GM06990 (cell line): ENCODE measurements around the gene GNB5.
A peak's percentile ranks its signal among the peaks of the same experiment; 100 is the strongest.

Experiments used
- DNase-seq: peaks from one replicate; pipeline ENCODE4 v3.0.0-alpha.2; 2011; ENCODE audit not compliant: insufficient read length; ENCODE audit errors: extremely low read depth
- H3K27me3 ChIP-seq: replicated peaks from 2 replicates; pipeline ENCODE4 v1.6.0; 2011; ENCODE audit warnings: low read length; ENCODE audit not compliant: control insufficient read depth, insufficient read depth
- H3K36me3 ChIP-seq: 2 replicates; pipeline ENCODE4 v1.5.1; 2011; ENCODE audit warnings: low read length; ENCODE audit not compliant: control insufficient read depth, insufficient read depth
- H3K4me3 ChIP-seq: replicated peaks from 2 replicates; pipeline ENCODE4 v1.5.1; 2011; ENCODE audit warnings: low read depth, mild to moderate bottlenecking, control low read depth, low read length
- TF ChIP-seq, protein P1 (sequence below): IDR thresholded peaks from 2 replicates; pipeline ENCODE4 v1.5.1; 2011; ENCODE audit warnings: low read length, control low read depth, mild to moderate bottlenecking, inconsistent platforms; ENCODE audit not compliant: insufficient read depth, poor library complexity, severe bottlenecking

GNB5 gene

DNA sequence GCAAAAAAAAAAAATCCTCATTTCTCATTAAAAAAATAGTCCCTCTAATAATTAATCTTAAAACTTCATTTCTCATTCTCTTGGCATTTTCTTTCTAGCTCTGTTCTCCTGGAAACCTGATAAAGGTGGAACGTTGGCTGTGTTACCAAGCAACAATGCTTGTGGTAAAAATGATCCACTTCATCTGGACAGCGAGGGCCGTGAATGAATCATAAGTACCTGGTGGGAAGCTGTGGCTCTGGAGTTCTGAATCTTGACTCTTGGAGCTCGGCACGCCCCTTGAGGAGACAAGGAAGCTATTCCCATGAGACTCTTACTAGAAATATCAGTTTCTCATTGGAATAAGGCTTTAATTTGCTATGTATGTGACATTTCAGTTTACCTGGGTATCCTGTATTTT lies 111.2 kb downstream of the GNB5 start:
- no peaks in the 10 kb centered on the region for H3K36me3 ChIP-seq
- H3K27me3 ChIP-seq = no peaks in the 10 kb centered on the region
- H3K4me3 ChIP-seq = no peak overlapping the region
- TF ChIP-seq, protein P1, sequence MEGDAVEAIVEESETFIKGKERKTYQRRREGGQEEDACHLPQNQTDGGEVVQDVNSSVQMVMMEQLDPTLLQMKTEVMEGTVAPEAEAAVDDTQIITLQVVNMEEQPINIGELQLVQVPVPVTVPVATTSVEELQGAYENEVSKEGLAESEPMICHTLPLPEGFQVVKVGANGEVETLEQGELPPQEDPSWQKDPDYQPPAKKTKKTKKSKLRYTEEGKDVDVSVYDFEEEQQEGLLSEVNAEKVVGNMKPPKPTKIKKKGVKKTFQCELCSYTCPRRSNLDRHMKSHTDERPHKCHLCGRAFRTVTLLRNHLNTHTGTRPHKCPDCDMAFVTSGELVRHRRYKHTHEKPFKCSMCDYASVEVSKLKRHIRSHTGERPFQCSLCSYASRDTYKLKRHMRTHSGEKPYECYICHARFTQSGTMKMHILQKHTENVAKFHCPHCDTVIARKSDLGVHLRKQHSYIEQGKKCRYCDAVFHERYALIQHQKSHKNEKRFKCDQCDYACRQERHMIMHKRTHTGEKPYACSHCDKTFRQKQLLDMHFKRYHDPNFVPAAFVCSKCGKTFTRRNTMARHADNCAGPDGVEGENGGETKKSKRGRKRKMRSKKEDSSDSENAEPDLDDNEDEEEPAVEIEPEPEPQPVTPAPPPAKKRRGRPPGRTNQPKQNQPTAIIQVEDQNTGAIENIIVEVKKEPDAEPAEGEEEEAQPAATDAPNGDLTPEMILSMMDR = no peak
- no peak for DNase-seq

DNA sequence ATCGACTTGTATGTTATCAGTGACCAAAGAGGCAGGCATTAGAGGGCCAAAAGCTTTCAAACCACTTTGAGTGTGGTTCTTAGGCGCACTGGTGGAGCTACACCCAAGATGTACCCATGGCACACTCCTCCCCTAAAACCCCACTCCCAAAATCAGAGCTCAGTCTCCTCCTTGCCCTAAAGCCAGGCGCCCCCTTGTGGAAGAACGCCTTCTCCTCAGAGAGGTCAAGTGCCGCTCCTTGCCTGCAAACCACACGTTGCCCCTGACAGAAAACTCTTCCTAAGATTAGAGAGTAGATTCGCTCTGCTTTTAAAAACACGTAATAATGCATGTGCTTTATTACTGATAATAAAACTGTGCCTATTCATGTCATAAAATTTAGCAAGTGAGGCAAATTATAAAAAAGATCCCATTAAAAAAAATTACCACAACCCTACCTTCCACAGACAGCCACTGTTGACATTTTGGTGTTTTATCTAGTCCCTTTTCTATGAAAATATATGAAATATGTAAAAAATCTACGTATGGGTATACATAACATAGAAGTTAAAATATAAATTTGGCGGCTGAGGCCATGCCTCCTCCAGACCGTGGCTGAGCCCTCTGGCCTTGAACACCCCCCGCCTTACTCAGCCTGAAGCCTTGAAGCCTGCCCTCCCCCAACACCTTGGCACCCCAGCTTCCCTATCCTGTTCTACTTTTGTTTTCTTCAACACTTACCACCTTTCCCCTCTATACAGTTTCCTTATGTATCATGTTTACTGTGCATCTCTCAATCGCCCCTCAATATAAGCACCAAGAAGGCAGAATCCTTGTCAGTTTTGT lies 112.1 kb downstream of the GNB5 start:
- no peaks in the 10 kb centered on the region for H3K27me3 ChIP-seq
- H3K4me3 ChIP-seq = no peak overlapping the region
- TF ChIP-seq, protein P1 = peak; percentile 92
- no peak for DNase-seq
- no peaks in the 10 kb centered on the region for H3K36me3 ChIP-seq

DNA sequence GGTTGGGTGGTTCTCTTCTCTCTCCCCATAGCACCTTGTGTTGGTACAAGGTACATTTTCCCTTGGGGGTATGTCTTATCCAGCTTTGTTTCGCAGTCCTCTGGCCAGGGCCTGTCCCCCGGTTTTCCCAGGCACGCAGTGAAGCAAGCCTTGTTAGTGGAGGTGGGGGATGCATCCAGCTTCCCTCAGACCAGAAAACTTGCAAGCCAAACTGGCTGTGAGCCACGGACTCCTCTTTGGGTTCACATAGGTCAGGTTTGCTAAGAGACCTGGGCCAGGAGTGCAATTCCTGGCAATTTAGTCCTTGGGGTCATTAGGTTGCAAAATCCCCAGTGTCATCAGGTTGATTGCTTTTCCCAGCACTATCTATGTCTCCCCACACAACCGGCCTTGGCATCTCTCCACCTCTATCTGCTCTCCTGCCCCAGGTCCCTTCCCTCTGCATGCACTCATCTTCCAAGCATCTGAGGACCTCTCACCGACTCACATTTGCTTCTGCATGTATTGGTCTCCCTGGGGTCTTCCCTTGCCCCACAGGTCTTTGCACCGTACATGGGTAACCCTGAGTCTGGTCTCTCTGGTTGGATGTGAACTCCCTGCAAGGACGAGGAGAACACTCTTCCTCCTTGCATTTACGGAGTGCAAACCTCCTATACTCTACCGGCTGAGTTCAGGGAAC lies 112.9 kb downstream of the GNB5 start:
- no peak for DNase-seq
- TF ChIP-seq, protein P1 = no peak
- Histone ChIP-seq H3K27me3 (no peaks in the 10 kb centered on the region), H3K4me3 (no peak overlapping the region), H3K36me3 (no peaks in the 10 kb centered on the region)

DNA sequence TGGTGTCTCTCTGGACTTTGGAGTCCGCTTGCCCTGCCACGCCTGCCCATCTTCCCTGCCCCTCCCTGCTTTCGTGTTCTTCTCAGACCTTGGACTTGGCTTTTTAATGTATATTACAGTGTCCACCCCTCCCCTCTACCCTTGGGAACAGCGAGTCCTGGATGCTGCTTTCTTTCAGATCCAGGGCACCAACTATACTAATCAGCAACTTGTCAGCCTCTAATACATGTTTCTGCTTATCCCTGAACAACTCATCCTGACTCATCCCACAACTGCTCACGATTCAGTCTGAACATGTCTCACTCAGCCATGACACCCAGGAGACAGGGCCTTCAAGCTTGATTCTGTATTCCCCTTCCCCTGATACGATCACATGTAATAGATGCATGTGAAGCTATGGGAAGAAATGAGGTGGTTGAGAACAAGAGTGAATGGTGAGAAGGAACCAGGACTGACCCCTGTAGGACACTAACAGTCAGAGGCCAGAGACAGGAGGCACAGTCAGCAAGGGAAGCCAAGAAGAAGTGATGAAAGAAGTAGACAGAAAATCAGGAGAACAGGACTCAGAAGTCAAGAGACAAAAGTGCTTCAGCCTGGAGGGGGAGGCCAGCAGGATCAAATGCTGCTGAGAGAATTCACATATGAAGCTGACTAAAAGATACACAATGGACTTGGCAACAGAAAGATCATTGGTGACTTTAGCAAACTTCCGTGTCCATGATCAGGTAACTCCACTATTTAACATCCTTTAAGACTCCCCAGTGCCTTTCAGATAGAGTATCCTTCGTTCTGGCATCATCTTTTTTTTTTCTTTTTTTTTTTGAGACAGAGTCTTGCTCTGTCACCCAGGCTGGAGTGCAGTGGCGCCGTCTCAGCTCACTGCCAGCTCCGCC lies 114.1 kb downstream of the GNB5 start:
- Histone ChIP-seq H3K27me3 (no peaks in the 10 kb centered on the region), H3K4me3 (no peak overlapping the region), H3K36me3 (no peaks in the 10 kb centered on the region)
- no peak for DNase-seq
- TF ChIP-seq, protein P1 = peak; percentile 23

DNA sequence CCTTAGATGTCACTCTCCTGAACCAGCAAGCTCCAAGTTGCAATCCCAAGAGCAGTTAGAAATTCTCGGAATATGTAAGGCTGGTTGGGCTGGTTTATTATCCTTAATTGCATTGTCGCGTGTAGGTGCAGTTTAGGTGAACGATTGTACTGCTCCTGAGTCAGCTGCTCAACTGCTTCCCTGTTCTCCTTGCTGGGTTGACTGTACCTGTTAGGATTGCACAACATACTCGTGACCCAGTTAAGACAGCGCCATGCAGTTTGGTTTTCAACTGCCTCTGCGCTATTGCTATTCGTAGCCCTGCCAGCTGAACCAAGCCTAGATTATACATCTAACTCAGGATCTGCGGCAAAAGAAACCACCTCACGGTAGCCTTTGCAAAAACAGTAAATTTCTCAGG lies 119.6 kb downstream of the GNB5 start:
- TF ChIP-seq, protein P1 = no peak
- no peak for DNase-seq
- no peak overlapping the region for H3K4me3 ChIP-seq
- H3K36me3 ChIP-seq = no peaks in the 10 kb centered on the region
- no peaks in the 10 kb centered on the region for H3K27me3 ChIP-seq
